Endothelial cell of coronary artery (primary cell): ENCODE measurements around the gene HUNK. TPM values are rescaled to one million over a fixed set of nuclear protein-coding genes. Genes with fewer than 3 reads are reported as not detected.

Experiments
- total RNA-seq: library from RNA; depleted of rRNA; stranded (reverse); fragments of >200 nt; gene quantifications from 2 replicates; pipeline ENCODE4 v1.2.3, GENCODE V29; 2014

Gene HUNK
- total RNA-seq, result not detected in 2 replicates

DNA sequence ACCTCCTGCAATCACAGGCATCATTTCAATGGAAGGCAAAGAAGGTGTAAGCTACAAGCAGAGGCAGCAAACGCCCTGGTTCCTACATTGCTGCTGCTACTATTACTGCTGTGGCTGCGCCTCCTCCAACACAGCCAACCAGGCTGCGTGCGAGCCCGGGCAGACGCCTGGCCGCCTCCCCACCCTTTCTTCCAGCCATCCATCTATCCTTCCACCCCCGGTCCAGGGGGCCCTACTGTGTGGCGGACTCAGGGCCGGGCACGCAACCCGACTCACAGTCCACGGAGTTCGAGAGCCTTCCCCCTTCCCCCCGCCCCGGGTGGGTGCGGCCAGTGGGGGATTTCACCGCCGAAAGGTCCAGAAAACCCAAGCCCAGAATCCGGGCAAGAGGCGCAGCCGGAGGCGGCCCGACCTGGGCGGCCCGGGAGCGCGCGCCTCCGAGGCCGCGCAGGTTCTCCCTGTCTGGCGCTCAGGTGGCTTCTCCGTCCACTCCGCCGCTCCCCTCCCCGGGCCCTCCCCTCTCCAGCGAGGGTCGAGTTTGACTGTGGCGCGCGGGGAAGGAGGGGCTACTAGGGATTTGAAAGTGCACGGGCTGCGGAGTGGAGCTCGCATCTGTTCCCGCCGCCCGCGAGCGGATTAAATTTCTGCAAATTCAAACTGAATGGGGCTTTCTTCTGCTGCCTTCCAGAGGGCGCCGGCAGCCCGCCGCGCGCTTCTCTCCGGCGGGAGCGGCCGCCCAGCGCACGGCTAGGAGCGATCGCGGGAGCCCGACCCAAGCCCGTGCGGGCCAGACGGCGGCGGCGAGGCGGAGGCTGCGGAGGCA, at the start of gene HUNK:
Gene HUNK (plus strand): TSS at position 569 of the 823 bp plus-strand sequence. CDS start 655 bp downstream, outside the sequence.

Other genes starting within 250 kb of the HUNK start
- 258 and 272 TPM in 2 replicates for gene SOD1, start 213.3 kb upstream of the HUNK start, total RNA-seq
- gene SCAF4, start 140.9 kb upstream of the HUNK start, total RNA-seq, result 4.0 and 6.8 TPM in 2 replicates